GM12872 (cell line): ENCODE data around the gene SLC46A3.

Source experiments
- CTCF ChIP-seq: IDR thresholded peaks from 3 replicates; pipeline ENCODE4 v1.5.1; 2011; ENCODE audit warnings: low read depth, mild to moderate bottlenecking, low read length, moderate library complexity; ENCODE audit not compliant: insufficient read depth

Gene SLC46A3

GRCh38 chr13:28714651-28715050 is 4.1 kb downstream of the SLC46A3 start:
- TF ChIP-seq CTCF = no peak

GRCh38 chr13:28710161-28710560 is 8.6 kb downstream of the SLC46A3 start:
- no peak for TF ChIP-seq CTCF

GRCh38 chr13:28707629-28708427 is 10.9 kb downstream of the SLC46A3 start:
- TF ChIP-seq CTCF = no peak

- no peak for TF ChIP-seq CTCF
These were observed 13.2 kb downstream of the SLC46A3 start for GRCh38 chr13:28705461-28706083.

GRCh38 chr13:28704919-28705318 is 13.9 kb downstream of the SLC46A3 start:
- no peak for TF ChIP-seq CTCF

GRCh38 chr13:28704282-28704681 is 14.5 kb downstream of the SLC46A3 start:
- TF ChIP-seq CTCF = no peak

- TF ChIP-seq CTCF = no peak
These were observed 19.5 kb downstream of the SLC46A3 start for GRCh38 chr13:28699246-28699645.
